Heart left ventricle (tissue), 16 donors: ENCODE measurements around the gene BORCS5. TPM values are rescaled to one million over a fixed set of nuclear protein-coding genes. Genes with fewer than 3 reads are reported as not detected.

Source experiments
- ATAC-seq, 4 donors: fragments of 200-7000 bp; cut with Tn5 transposase; one replicate each; pipeline ENCODE4 v1.9.1; 2020 to 2022; ENCODE audit warnings: moderate library complexity in 4 of 4, mild to moderate bottlenecking in 3 of 4, moderate number of reproducible peaks in 1 of 4
- DNase-seq, 5 donors: peaks; one replicate each; pipeline ENCODE4 v3.0.0-alpha.2; 2020
- H3K27ac ChIP-seq, 12 donors: fragments of 200-600 bp; sonication (generic) in 4 of 12; one replicate each; pipeline versions ENCODE4 v1.5.0 to v1.8.0; 2016 to 2022; ENCODE audit warnings: mild to moderate bottlenecking in 2 of 12
- H3K27me3 ChIP-seq, 9 donors: fragments of 200-600 bp; sonication (generic) in 2 of 9; one replicate each; pipeline versions ENCODE4 v1.5.1 to v1.8.0; 2016 to 2022; ENCODE audit warnings: mild to moderate bottlenecking in 3 of 9
- H3K36me3 ChIP-seq, 9 donors: fragments of 200-600 bp; sonication (generic) in 2 of 9; one replicate each; pipeline versions ENCODE4 v1.5.0 to v1.8.0; 2018 to 2022; ENCODE audit warnings: mild to moderate bottlenecking in 2 of 9
- H3K4me1 ChIP-seq, 12 donors: fragments of 200-600 bp; sonication (generic) in 4 of 12; one replicate each; pipeline versions ENCODE4 v1.5.0 to v1.8.0; 2016 to 2022; ENCODE audit warnings: mild to moderate bottlenecking in 3 of 12
- H3K4me3 ChIP-seq, 12 donors: fragments of 200-600 bp; sonication (generic) in 4 of 12; one replicate each; pipeline versions ENCODE4 v1.5.0 to v1.8.0; 2017 to 2022; ENCODE audit warnings: mild to moderate bottlenecking in 9 of 12, moderate library complexity in 4 of 12
- H3K9me3 ChIP-seq, 12 donors: fragments of 200-600 bp; sonication (generic) in 4 of 12; one replicate each; pipeline versions ENCODE4 v1.5.0 to v1.8.0; 2016 to 2022; ENCODE audit warnings: mild to moderate bottlenecking in 1 of 12
- POLR2A ChIP-seq, 2 donors: fragments of 450-650 bp; IDR thresholded peaks; one replicate each; pipeline ENCODE4 v1.6.1; 2017; ENCODE audit warnings: antibody characterized with exemption in 2 of 2, mild to moderate bottlenecking in 2 of 2, moderate library complexity in 2 of 2
- WGBS, 4 donors: extraction: QIAGEN DNeasy Blood & Tissue Kit in 2 of 4; methylation state at CpG; one replicate each; pipeline versions ENCODE4 v1.1.5 to v1.1.7; 2013 to 2018; 5-methylcytosine and 5-hydroxymethylcytosine counted together
- intact Hi-C, 10 donors: fragments of 100-400 bp; cut with DNase I; formaldehyde crosslinking; loops; one replicate each; pipeline versions ENCODE4 v1.11.1 to v1.14.2; 2022
- polyA plus RNA-seq, 2 donors: library from polyadenylated mRNA; stranded (reverse); fragments of 200-250 nt; gene quantifications; one replicate each; pipeline ENCODE4 v1.2.3, GENCODE V29; 2013
- total RNA-seq, 9 donors: library from RNA; depleted of rRNA in 2 of 9; stranded (reverse); fragments of >200 nt in 2 of 9; fragmentation: NEBNext Ultra II Directional in 3 of 9; extraction: Animal tissue kit (Norgen Biotek cat#: 25700) in 3 of 9; gene quantifications; one replicate each; pipeline versions ENCODE4 v1.1.0 to v1.2.4, GENCODE V29; 2016 to 2023
- TF ChIP-seq, protein P1 (sequence below), 12 donors: fragments of 200-600 bp; sonication (generic) in 4 of 12; IDR thresholded peaks; one replicate each; pipeline versions ENCODE4 v1.5.0 to v1.8.0; 2018 to 2022; ENCODE audit warnings: antibody characterized with exemption in 12 of 12, mild to moderate bottlenecking in 5 of 12
- donor health status: ischemic (EF 13 %, LVEDD 7.1; RV severe dilation, severe dysfunction).
- donor health status: healthy with polysubstance abuse.
- donor health status: DM: no; HTN: yes; CAD: no.
- donor health status: DM: no; HTN: no; CAD: no.
- donor health status: ischemic (EF 25% LVEDD 6.9; RV normal size, moderate dysfunction).
- donor health status: ischemic (EF 25% LVEDD 5.7; RV mildly dilated, moderate dysfunction).
- donor health status: healthy.
- donor health status: DM: yes; HTN: yes; CAD: no.
- donor health status: ischemic (EF 35%, LVEDD 5.7; RV mildly dilated, moderate dysfunction).
- donor health status: nonischemic (EF 11% LVEDD 7.7; RV severe dilation, severe dysfunction).
- donor health status: DM: yes; HTN: yes; CAD: no.
- donor health status: PGD.
- donor health status: ischemic (EF 29% LVEDD 5.4; RV normal size, mild dysfunction).
- donor health status: nonischemic (EF 23%, LVEDD 6.1; RV moderate dilation, normal function).

BORCS5 gene
- total and polyA plus RNA-seq, 11 donors = 3.9 to 21.3 (median 12.3) TPM

DNA sequence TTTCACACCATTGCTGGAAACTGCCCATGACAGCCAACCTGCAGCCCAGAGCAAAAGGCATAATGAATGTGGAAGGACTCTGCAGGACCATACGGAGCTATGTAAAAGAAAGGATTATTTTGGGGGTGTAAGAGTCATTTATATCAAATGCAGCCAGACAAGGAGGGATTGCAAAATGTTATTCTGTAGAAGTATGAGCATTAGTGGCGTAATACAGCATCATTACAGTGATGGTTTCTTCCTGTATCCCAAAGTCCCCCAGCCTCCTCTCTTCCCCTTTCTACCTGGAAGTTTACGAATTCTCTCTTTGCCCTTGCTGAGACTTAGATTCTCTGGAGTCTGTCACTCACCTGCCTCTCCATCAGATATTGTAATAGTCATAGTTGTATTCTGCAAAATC, 89.9 kb downstream of the BORCS5 start:
- DNase-seq = no peak
- no peak for ATAC-seq
- H3K27ac ChIP-seq = no peak overlapping the region
- intact Hi-C loops = no loop called here
- TF ChIP-seq POLR2A (IDR thresholded peaks at IDR 0.05) = no peak
- TF ChIP-seq, protein P1, sequence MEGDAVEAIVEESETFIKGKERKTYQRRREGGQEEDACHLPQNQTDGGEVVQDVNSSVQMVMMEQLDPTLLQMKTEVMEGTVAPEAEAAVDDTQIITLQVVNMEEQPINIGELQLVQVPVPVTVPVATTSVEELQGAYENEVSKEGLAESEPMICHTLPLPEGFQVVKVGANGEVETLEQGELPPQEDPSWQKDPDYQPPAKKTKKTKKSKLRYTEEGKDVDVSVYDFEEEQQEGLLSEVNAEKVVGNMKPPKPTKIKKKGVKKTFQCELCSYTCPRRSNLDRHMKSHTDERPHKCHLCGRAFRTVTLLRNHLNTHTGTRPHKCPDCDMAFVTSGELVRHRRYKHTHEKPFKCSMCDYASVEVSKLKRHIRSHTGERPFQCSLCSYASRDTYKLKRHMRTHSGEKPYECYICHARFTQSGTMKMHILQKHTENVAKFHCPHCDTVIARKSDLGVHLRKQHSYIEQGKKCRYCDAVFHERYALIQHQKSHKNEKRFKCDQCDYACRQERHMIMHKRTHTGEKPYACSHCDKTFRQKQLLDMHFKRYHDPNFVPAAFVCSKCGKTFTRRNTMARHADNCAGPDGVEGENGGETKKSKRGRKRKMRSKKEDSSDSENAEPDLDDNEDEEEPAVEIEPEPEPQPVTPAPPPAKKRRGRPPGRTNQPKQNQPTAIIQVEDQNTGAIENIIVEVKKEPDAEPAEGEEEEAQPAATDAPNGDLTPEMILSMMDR (IDR thresholded peaks at IDR 0.05) = no peak
- no peaks in the 10 kb centered on the region for H3K9me3 ChIP-seq
- H3K27me3 ChIP-seq = no peaks in the 10 kb centered on the region
- no peak overlapping the region for H3K4me3 ChIP-seq
- WGBS, 4 donors = 87 to 99% (median 95%) methylated on average over 3 of the region's 3 CpGs
- peaks cover 0 to 42% (median 23%) of the 10 kb centered on the region in 12 donors for H3K4me1 ChIP-seq
- no peaks in the 10 kb centered on the region for H3K36me3 ChIP-seq

DNA sequence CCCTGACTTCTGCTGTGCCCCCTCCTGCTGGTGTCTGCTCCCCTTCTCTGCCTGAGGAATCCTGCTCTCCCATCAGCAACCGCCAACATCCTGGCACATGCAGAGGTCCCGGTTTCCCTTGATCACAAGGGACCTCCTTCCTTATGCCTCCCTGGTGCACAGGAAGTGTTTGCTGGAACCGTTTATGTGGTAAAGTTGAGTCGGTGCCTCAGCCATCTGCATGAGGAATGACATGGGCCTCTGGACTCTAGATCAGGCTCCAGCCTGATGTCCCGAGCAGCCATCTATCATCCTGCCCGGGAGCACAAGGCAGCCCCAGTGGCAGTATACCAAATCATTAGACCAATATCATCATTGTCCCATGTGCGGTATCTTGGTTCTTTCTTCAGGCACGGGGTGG, 90.4 kb downstream of the BORCS5 start:
- Histone ChIP-seq H3K27me3 (no peaks in the 10 kb centered on the region), H3K36me3 (no peaks in the 10 kb centered on the region), H3K9me3 (no peaks in the 10 kb centered on the region), H3K27ac (no peak overlapping the region), H3K4me3 (no peak overlapping the region), H3K4me1 (peaks cover 0 to 37% (median 20%) of the 10 kb centered on the region in 12 donors)
- ATAC-seq = no peak
- no peak for TF ChIP-seq POLR2A (IDR thresholded peaks at IDR 0.05)
- TF ChIP-seq, protein P1 (IDR thresholded peaks at IDR 0.05) = no peak
- intact Hi-C loops = no loop called here
- no peak for DNase-seq
- 62 to 66% (median 64%) methylated on average over 8 of the region's 8 CpGs for WGBS, 4 donors

DNA sequence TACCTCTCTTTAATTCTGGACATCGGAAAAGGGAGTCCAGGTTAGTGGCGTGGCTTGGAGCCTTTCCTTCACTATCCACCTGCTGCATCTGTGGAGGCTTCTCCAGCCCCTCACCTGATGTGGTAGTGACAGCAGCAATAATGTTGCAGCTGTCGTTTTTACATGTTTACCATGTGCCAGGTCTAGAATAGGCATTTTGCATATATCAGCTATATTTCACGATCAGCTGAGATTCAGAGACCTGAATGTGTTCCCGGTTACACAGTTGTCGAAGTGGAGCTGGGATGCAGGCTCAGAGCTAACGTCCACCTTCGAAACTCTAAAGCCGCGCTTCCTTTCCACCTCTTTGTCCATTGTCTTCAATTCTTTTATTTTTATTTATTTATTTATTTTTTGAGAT, 91.0 kb downstream of the BORCS5 start:
- no peak for ATAC-seq
- Histone ChIP-seq H3K9me3 (no peaks in the 10 kb centered on the region), H3K27ac (no peak overlapping the region), H3K4me1 (peaks cover 0 to 31% (median 15%) of the 10 kb centered on the region in 12 donors), H3K36me3 (no peaks in the 10 kb centered on the region), H3K4me3 (no peak overlapping the region), H3K27me3 (no peaks in the 10 kb centered on the region)
- no peak for DNase-seq
- 94 to 97% (median 96%) methylated on average over 10 of the region's 10 CpGs for WGBS, 4 donors
- intact Hi-C loops = loop anchor here in 1 of 10 donors (2.0 kb wide), 1 partner anchor 113 kb away; no protein-coding TSS in a partner anchor
- TF ChIP-seq POLR2A (IDR thresholded peaks at IDR 0.05) = no peak
- TF ChIP-seq, protein P1 (IDR thresholded peaks at IDR 0.05) = no peak

DNA sequence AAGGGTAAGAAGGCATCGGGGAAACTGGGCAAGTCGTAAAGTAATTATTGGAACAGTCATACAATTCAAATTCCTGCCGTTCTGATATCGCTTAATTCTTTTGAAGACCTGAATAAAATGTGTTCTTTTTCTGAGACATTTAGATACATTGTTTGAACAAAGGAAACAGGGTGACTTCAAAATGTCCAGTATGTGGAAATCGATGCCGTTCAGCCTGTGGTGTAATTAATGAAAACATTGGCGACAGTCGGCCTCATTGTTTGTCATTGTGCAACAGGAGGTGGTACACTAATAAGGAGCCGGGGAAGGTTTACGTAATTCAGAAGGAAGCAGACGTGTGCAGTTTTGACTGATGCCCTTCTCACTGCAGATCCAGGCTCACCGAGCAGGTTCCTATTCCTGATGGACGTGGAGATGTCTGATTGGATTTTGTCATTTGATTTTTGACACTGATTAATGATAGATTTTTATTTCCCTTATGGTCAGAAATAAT, 92.7 kb downstream of the BORCS5 start:
- no peaks in the 10 kb centered on the region for H3K36me3 ChIP-seq
- 73 to 86% (median 78%) methylated on average over 13 of the region's 13 CpGs for WGBS, 4 donors
- no peak for DNase-seq
- no peaks in the 10 kb centered on the region for H3K9me3 ChIP-seq
- peak in 2 of 4 donors; percentile 59 to 74 for ATAC-seq
- no peak for TF ChIP-seq POLR2A (IDR thresholded peaks at IDR 0.05)
- TF ChIP-seq, protein P1 (IDR thresholded peaks at IDR 0.05) = no peak
- H3K4me3 ChIP-seq = no peak overlapping the region
- H3K4me1 ChIP-seq = peaks cover 0 to 17% (median 0%) of the 10 kb centered on the region in 12 donors
- no peak overlapping the region for H3K27ac ChIP-seq
- no peaks in the 10 kb centered on the region for H3K27me3 ChIP-seq
- intact Hi-C loops = loop anchor here in 2 of 10 donors (2.0 to 5.0 kb wide), 2 partner anchors 32 to 111 kb away; no protein-coding TSS in a partner anchor
